CMK (cell line): ENCODE measurements around the gene FNTB.

Experiments used
- DNase-seq: peaks from one replicate; pipeline ENCODE4 v3.0.0-alpha.2; 2010; ENCODE audit warnings: low read depth

FNTB gene

DNA sequence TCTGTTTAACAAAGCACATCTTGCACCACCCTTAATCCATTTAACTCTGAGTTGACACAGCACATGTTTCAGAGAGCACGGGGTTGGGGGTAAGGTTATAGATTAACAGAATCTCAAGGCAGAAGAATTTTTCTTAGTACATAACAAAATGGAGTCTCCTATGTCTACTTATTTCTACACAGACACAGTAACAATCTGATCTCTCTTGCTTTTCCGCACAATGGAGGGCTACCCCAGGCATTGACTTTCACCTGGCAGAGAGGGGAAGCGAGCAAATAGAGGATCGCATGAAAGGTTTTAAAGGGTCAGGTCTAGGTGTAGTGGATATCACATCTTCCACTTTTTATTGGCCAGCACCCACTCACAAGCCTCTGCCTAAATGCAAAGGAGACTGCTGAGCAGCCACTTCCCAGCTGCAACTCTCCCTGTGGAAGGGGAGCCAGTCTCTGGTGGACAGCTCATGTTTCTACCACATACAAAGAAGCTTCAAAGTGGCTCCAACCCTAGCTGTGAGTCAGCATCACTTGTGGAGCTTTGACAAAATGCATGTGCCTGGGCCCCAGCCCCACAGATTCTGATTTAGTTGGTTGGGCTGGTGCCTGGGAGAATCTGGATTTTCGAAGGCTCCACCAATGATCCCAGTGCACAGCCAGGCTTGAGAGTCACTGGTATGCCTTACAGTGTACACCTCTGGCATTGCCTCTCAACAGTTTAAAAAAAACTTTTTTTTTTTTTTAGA, 7.2 kb upstream of the FNTB start:
- DNase-seq, result no peak

DNA sequence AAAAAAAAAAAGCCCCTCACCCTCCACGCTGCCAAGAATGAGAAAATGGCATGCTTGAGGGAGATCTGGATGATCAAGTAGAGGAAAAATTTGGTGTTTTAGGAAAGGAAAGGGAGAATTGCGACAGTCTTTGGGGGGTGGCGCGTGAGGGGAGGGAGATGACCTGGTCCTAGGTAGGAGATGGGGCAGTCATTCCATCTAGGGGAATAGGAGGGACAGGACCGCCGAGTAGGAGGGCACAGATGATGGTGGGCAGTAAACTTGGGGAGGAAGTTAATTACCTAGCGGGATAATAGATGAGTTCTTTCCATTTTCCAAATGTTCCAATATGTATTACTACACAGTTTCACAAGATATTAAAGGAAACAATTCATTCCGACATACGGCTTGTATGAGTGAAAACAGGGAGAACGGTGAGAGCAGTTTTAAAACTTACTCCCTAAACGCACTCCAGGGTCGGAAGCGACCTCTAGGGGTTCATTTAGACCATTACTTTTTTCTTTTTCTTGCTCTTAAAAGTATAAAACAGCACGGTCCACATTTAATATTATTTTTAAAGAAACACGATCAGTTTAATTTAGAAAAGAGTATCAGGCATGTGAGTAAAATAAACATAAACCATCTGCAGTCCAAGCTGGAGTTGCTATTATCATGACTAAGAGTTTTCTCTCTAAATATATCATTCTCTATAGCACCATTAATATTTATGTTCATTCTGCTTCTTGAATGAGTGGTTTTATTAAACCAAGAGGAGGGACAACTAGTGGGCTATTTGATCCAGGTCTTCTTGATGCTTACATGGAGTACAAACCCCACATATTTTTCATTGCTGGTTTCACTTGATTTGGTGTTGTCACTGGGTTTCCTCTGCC, 3.0 kb upstream of the FNTB start:
- no peak for DNase-seq

DNA sequence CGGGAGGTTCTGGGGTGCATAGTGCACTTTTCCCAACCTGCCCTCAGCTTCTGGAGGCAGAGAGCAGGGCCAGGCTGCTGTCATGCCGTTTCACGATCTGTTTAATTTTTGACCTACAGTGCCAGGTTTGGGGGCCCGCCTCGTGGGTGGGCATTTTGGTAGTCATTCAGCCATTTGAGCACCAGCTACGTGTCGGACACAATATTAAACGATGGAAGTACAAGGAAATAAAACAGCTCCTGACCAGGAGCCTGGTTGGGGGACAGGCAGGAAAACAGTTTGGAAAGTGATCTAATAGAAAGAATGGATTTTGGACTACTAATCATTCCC, 708 bp downstream of the FNTB start:
- DNase-seq, result no peak

DNA sequence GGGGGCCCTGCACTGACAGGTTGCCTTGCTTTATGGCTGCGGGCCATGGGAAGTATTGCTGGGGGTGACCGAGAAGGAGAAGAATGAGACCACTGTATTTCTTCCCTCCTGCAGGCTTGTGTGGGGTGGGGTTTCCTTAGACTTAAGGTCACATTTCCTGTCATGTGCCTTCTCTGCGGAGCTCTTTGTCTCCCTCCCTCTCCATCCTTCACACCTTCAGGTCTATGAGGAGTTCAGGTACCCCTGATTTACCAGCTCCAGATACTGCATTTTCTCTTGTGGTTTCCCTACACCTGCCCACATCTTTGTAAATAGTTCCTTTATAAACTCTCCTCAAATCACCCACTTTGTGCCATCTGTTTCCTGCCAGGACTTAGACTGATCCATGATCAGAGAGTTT, 3.6 kb downstream of the FNTB start:
- DNase-seq, result no peak

DNA sequence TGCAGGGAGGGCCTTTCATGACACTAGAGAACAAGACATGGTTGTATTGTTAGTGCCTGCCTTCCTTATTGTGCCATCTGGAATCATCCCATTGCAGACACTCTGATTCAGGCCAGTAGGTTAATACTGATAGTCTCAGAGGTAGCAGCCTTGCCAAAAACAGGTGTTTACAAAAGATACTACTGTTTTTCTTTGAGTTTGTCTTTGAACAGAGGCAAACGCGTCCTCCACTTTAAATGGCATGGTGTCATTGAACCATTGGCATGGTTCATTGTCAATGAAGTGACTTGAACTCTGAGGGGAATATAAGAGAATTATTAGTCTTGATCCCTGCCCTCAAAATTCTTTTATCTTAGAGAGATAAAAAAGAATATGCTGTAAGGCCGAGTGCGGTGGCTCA, 4.2 kb downstream of the FNTB start:
- no peak for DNase-seq

DNA sequence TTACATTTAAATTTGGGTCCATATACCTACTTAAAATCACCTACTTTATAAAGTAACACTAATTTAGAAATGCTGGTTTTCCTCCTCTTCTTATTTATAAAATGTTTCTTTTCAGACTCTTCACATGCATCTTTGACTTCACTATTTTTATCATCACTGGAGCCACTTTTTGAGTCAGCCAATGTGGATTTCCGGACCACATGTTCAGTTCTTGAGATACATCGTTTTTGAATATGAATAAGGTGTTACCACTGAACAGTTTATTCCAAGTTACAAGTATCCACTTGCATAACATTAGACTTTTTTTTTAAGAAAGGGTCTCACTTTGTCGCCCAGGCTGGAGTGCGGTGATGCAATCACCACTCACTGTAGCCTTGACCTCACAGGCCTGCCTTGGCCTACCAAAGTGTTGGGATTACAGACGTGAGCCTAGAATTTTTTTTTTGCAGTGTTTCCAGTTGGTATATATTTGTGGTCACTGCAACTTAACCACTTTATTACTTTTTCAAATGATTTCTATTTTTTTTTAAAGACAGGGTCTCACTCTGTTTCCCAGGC, 5.7 kb downstream of the FNTB start:
- DNase-seq, result no peak

DNA sequence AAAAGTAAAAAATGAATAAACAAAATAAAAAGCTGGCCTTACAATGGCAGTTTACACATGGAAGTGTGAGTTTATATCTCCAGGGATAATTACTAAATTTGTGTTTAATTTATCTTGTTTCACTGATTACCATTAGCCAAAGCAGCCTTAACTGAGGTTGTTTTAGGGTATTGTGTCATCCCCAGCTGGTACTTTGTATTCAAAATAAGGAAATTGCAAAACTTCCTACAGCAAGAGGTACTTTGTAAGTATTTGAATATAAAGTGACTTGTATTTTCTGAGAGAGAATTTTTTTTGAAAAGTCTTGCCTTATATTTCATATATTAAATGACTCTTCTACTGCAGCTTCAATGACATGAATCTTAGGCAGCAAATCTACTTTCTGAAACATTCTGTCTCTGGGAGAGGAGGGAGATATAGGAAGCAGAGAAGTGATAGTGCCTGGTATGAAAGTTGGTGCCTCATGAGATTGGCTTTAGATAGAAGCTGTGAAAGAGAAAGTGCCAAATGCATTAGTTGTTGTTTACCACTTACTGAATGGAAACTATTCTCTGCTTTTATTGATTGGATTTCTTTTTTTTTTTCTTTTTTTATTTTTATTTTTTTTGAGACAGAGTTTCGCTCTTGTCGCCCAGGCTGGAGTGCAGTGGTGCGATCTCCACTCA, 6.7 kb downstream of the FNTB start:
- no peak for DNase-seq

DNA sequence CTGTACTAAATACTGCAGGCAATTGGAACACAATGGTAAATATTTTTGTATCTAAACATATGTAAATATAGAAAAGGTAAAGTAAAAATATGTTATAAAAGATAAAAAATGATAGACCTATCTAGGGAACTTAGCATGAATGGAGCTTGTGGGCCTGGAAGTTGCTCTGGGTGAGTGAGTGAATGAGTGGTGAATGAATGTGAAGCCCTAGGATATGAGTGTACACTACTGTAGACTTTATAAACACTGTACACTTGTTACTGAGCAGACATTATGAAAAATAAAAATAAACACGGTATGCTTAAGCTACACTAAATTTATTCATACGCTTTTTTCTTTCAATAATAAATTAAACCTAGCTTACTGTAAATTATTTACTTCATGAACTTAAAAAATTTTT, 7.8 kb downstream of the FNTB start:
- DNase-seq, result no peak

DNA sequence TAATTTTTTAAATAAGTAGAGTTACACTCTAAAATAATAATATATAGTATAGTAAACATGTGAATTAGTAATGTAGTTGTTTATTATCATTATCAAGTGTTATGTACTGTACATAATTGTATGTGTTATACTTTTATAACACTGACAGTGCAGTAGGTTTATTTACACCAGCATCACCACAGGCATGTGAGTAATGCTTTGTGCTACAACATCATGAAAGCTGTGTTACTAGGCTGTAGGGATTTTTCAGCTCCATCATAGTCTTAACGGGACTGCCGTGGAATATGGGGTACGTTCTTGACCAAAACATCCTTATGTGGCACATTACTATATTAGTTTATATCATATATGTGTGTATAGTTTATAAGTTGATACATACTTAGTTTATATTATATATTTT, 8.6 kb downstream of the FNTB start:
- no peak for DNase-seq

DNA sequence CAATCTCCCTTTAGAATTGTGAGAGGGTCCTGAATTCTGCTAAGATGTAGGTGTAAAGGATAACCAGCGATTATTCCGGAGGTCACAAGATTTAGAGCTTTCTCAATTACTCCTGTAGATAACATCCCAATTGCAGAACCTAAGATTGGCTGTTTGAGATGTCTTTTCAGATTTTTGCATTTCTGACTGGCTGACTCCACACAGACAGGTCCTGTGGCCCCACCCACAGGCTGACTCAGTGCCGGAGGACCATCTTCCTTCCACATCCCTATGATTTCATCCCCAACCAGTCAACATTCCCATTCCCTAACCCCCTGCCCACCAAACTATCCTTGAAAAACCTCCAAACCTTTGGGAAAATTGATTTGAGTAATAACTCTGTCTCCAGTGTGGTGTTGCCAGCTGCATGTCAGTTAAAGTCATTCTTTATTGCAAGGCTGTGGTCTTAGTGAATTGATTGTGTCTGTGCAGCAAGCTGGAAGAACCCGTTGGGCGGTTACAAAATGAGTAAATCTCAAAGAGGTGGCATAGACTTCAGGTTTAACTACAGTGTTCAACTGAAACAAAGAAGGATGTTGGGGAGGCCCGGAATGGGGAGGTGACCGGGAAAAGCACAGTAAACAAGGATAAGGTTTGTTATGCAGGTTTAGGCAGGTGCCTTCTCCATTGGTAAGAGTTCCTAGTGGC, 10.6 kb downstream of the FNTB start:
- DNase-seq, result no peak

DNA sequence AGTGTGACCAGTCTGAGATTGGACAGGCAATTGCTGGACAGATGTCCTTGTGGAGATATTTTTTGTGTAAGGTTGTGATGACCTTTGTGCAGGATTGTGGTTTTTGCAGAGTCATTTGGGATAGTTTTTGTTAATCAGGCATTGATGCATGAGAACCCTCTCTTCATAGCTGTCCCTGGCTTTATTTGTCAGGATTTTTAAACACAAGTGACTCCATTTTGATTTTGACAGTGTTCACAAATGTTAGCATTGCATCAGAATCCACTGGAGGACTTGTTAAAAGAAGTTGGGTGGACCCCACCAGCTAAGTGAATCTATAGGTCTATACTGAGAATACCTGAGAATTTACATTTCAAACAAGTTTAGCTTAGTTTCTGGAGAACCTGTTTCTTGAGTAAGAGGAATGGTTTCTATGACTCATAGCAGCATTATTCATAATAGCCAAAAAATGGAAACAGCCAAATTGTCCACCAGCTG, 11.8 kb downstream of the FNTB start:
- no peak for DNase-seq

DNA sequence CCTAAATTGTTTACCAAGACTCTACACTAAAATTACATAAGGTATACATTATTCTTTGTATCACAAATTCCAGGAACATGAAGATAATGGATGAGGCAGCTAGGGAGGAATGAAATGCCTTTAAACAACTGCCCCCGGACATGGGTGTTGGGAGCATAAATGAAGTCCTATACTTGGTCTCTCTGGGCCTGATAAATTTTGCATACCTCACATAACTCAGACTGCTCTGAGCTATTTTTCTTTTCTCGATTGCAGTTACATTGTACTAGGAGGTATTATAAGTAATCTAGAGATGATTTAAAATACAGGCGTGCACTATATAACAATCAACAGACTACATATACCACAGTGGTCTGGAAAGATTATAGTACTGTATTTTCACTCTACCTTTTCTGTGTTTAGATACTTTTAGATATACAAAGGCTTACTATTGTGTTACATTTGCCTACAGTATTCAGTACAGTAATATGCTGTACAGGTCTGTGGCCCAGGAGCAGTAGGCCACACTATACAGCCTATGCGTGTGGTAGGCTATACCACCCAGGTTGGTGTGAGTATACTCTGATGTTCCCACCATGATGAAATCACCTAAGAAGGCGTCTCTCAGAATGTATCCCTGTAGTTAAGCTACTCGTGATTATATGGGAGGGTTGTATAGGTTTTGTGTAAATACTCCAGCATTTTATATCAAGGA, 14.3 kb downstream of the FNTB start:
- DNase-seq, result no peak

DNA sequence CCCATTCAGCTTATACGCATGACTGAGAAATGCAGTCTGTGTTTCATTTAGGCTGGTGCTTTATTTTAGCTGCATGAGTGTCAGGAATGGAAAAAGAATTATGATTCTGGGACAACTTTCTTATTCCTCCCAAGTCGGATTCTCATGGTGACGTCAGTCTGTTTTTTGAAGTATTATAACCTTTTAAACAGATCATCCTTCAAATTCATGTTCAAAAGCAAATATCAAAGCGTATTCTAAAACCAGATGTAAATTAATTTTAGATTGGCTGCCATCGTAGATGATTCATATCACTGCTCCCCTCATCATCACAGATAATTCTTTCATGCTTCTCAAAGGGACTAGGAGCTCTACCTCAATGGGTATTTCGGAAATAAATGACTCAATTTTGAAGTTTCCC, 15.0 kb downstream of the FNTB start:
- no peak for DNase-seq

DNA sequence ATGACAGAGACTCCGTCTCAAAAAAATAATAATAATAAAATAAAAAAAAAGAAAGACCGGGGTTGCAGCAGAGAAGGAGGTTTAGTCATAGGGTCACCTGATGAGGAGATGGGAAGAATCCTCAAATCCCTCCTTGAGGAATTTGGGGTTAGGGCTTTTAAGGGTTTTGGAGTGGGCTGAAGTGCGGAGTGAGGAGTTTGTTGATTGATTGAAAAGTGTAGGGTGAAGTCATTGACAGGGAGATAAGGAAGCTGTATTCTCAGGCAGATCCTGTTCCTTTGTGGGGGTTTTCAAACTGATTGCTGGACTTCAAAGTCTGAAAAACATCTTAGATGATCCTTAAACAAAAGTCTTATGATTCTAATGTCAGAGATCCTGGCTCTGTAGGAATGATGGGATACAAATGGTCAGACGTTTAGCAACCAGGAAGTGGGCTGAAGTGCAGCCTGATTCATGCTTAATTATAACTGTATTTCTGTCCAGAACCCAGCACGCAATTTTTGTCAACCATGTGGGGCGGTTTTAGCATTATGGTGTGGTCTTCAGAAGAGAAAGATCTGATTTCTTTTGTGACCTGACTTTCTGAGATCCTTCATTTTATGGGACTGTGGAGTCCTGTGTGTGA, 16.0 kb downstream of the FNTB start:
- DNase-seq, result no peak

DNA sequence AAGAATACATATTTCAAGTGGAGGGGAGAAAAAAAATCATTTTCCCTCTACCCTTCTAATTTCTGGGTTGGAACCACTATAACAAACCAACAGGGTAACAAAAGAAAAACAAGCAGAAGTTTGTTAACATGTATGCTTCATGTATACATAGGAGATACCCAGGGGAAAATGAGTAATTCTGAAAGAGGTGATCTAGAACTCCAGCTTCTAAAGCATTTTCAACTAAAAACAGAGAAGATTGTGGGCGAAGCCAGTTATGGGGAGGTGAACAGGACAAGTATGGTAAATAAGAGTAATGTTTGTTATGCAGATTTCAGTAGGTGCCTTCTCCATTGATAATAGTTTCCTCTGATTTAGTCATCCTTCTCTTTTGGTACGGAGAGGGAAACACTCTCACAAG, 16.7 kb downstream of the FNTB start:
- no peak for DNase-seq

DNA sequence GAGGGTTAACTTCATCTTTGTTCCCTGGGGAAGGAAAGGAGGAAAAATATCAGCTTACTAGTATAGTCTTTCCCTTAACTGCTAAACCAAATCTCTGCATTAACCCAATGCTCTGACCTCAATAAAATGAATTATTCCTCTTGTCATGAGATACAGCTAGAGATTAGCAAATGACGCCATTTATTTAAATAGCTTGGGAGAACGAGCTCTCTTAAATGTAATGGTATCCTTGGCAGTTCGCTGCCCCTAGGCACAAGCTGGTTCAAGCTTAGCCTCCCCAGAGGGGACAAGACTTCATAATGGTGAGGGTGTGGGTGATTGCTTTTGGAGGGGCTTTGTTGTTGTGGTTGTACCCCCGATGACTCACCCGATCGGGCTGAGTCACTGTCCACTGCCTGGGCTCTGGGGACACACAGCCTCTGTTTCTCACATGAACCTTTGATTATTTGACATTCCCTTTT, 19.6 kb downstream of the FNTB start:
- DNase-seq, result no peak

DNA sequence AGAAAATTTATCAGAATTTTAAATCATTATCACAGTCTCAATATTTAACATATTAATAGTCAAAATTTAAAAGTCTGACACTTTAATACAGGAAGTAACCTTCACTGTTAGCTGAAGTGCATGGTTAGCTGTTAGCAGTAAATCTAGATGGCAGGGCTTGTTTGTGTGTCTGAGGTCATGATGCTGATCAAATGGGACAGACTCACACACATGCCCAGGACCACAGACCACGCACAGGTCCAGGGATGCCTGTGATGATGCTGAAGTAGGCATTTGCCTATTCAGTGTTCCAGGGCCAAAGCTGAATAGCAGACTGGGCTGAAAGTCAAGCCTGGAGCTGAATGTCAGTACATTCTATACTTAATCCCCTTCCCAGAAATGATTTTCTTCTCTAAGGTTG, 20.5 kb downstream of the FNTB start:
- DNase-seq, result no peak

DNA sequence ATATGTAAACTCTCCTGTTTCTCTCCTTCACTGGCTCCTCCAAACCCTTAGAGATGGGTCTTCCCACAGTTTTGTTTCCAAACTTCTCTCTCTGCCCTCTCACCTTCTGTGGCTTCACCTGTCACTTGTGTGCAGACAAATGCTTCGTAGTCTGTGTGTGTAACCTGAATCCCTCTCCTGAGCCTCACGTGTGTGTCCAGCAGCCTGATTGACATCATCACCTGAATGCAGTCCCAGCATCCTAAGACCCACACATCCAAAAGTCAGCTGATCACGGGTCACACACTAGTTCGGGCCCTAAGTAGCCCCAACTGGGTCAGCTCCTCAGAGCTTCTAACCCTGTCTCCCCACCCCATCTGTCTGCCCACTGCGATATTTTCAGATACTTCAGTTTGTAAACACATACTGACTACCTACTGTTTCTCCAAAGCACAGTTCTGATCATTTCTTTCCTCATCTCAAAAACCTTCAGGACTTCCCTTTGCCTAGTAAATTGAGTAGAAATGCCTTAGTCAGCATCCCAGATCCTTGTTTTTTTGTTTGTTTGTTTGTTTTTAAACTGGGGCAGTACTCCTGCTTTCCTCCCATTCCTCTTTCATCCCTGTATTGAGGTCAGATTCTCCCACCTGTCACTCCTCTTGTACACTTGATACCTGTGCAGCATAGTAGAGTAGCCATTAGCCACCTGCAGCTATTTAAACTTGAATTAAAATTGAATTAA, 23.7 kb downstream of the FNTB start:
- no peak for DNase-seq

DNA sequence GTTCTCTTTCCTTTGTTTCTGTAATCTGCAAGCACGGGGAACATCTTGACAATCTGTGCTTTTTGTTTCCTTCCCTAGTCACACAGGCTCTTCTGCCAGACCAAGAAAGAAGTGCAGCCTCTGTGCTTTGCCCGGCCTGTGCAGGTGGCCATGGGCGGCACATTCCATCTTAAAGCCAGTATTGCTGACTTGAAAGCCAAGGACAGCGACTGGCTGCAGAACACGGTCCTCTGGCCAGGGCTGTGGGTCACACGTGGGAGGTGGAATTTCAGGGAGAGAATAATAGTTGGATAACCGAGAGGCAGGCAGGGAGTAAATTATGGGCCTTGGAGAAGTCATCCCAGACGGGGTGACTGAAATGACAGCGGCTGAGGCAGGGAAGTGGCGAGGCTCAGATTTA, 24.8 kb downstream of the FNTB start:
- no peak for DNase-seq

DNA sequence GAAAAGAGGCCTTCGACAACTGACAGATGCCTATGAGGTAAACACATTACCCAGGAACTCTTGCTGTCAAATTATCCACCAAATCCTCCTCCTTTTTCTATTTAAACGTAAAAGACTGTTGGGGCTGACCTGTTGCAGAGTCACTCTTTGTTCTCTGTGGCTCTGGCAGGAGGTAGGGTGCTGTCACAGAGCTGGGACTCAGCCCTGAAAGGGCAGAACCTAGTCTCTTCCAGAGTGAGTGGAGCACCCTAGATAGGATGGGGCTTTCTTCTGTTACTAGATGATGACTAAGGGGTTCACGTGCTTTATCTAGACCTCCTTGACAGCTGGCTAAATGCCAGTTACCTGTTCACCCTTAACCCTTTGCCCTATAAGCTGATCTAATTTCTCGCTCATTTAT, 25.7 kb downstream of the FNTB start:
- no peak for DNase-seq
